Nephron (organoid): Measurements from ENCODE around the gene PCDH10.

Experiments used
- H3K27ac Mint-ChIP-seq, 3 experiments: 2 replicates each; pipeline ENCODE4 v1.8.0; 2020; ENCODE audit warnings: mixed read lengths in 3 of 3, mild to moderate bottlenecking in 2 of 3, moderate library complexity in 1 of 3
- H3K27me3 Mint-ChIP-seq: 2 replicates; pipeline ENCODE4 v1.8.0; 2021; ENCODE audit warnings: low read depth, mild to moderate bottlenecking, moderate library complexity, mixed read lengths
- H3K36me3 Mint-ChIP-seq: 2 replicates; pipeline ENCODE4 v1.8.0; 2020; ENCODE audit warnings: low read depth, mixed read lengths
- H3K4me1 Mint-ChIP-seq: 2 replicates; pipeline ENCODE4 v1.8.0; 2020; ENCODE audit warnings: mixed read lengths
- H3K4me3 Mint-ChIP-seq, 3 experiments: 2 replicates each; pipeline ENCODE4 v1.8.0; 2020; ENCODE audit warnings: mild to moderate bottlenecking in 3 of 3, mixed read lengths in 3 of 3, moderate library complexity in 2 of 3
- H3K9me3 Mint-ChIP-seq: 2 replicates; pipeline ENCODE4 v1.8.0; 2020; ENCODE audit warnings: mixed read lengths
- CTCF ChIP-seq, 3 experiments: fragments of 200-600 bp; sonication (generic); IDR thresholded peaks; one replicate each; pipeline ENCODE4 v1.5.0; 2021; ENCODE audit warnings: antibody characterized with exemption in 3 of 3; ENCODE audit not compliant: unreplicated experiment in 3 of 3

PCDH10 gene

GRCh38 chr4:133147921-133148689, 989 bp upstream of the PCDH10 start:
- H3K9me3 Mint-ChIP-seq = no peaks in the 10 kb centered on the region
- TF ChIP-seq CTCF (IDR thresholded peaks at IDR 0.05; ENCODE audit: unreplicated experiment in 3 of 3) = no peak
- peaks cover 42% of the 10 kb centered on the region for H3K4me1 Mint-ChIP-seq
- peaks cover 74% of the 10 kb centered on the region for H3K27me3 Mint-ChIP-seq
- no peaks in the 10 kb centered on the region for H3K36me3 Mint-ChIP-seq
- peak overlapping the region in 1 of 3 experiments; percentile 69 for H3K27ac Mint-ChIP-seq
- peak overlapping the region; percentile 90 to 92 (median 91) for H3K4me3 Mint-ChIP-seq

- TF ChIP-seq CTCF (IDR thresholded peaks at IDR 0.05; ENCODE audit: unreplicated experiment in 3 of 3) = no peak
- Mint-ChIP-seq H3K27me3 (peaks cover 79% of the 10 kb centered on the region), H3K9me3 (no peaks in the 10 kb centered on the region), H3K27ac (peak overlapping the region in 2 of 3 experiments; percentile 35 to 49), H3K4me1 (peaks cover 43% of the 10 kb centered on the region), H3K4me3 (peak overlapping the region; percentile 90 to 92 (median 91)), H3K36me3 (no peaks in the 10 kb centered on the region)
Observed at GRCh38 chr4:133149364-133149695, 236 bp downstream of the PCDH10 start.

- H3K36me3 Mint-ChIP-seq = no peaks in the 10 kb centered on the region
Observed at GRCh38 chr4:133149932-133150471, 908 bp downstream of the PCDH10 start.

GRCh38 chr4:133150486-133151340, 1.6 kb downstream of the PCDH10 start:
- Mint-ChIP-seq H3K36me3 (no peaks in the 10 kb centered on the region), H3K9me3 (no peaks in the 10 kb centered on the region), H3K27ac (no peak overlapping the region), H3K27me3 (peaks cover 74% of the 10 kb centered on the region), H3K4me3 (peak overlapping the region; percentile 90 to 92 (median 91)), H3K4me1 (peaks cover 48% of the 10 kb centered on the region)
- TF ChIP-seq CTCF (IDR thresholded peaks at IDR 0.05; ENCODE audit: unreplicated experiment in 3 of 3) = no peak

More at GRCh38 chr4:133149932-133150471, 908 bp downstream of the PCDH10 start:
- Mint-ChIP-seq H3K4me3 (peak overlapping the region; percentile 90 to 92 (median 91)), H3K27me3 (peaks cover 79% of the 10 kb centered on the region), H3K9me3 (no peaks in the 10 kb centered on the region), H3K27ac (no peak overlapping the region), H3K4me1 (peaks cover 48% of the 10 kb centered on the region)
- TF ChIP-seq CTCF (IDR thresholded peaks at IDR 0.05; ENCODE audit: unreplicated experiment in 3 of 3) = no peak

- Mint-ChIP-seq H3K27ac (no peak overlapping the region), H3K4me1 (peaks cover 44% of the 10 kb centered on the region), H3K27me3 (peaks cover 68% of the 10 kb centered on the region), H3K4me3 (peak overlapping the region; percentile 90 to 92 (median 91)), H3K9me3 (no peaks in the 10 kb centered on the region), H3K36me3 (no peaks in the 10 kb centered on the region)
- TF ChIP-seq CTCF (IDR thresholded peaks at IDR 0.05; ENCODE audit: unreplicated experiment in 3 of 3) = no peak
Observed at GRCh38 chr4:133151341-133151690, 2.2 kb downstream of the PCDH10 start.
